HG02973 (cell line): ENCODE measurements around the gene TSPAN3.

Experiments
- ATAC-seq: cut with Tn5 transposase; IDR thresholded peaks from one replicate; pipeline ENCODE4 v1.9.1; 2021; ENCODE audit warnings: moderate library complexity; ENCODE audit not compliant: unreplicated experiment

TSPAN3 gene

DNA sequence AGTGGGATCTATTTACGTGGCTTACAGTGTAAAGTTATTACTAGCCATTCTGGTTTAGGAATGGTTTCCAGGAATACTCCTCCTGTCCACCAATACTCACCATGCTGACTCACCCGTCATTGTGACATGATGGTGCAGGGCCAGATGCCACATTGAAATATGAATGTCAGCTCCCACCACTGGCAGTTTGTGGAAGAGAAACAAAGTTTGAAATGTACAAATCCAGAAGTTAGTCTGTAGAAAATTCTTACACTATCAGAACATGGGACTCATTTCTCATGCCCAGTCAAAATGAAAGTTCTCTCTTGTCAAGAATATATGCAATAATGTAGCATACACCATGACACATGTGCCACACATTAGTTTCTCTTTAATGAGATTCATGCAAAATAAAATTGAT, 14.4 kb upstream of the TSPAN3 start:
- no peak for ATAC-seq

DNA sequence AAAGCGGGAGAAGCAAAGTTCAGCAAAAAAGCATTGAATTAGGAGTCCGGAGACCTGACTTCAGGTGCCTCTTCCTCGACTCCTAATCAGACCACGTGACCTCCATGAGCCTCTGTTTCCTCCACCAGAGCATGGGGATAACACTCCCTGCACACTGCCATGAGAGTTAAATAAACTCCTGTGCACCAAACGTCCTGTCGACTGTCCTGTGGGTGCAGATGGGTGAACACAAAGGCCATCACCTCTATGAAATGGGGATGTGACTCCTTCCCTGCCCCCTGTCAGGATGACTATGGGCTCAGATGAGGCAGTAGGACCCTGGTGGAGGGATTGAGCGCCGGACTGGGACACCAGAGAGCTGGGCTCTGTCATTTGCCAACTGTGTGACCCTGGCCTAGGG, 13.5 kb upstream of the TSPAN3 start:
- no peak for ATAC-seq

- no peak for ATAC-seq
Observed at GRCh38 chr15:77083381-77084160, 12.7 kb upstream of the TSPAN3 start.

- no peak for ATAC-seq
Observed at GRCh38 chr15:77081971-77082370, 11.1 kb upstream of the TSPAN3 start.

- ATAC-seq = no peak
Observed at GRCh38 chr15:77076323-77076915, 5.5 kb upstream of the TSPAN3 start.

DNA sequence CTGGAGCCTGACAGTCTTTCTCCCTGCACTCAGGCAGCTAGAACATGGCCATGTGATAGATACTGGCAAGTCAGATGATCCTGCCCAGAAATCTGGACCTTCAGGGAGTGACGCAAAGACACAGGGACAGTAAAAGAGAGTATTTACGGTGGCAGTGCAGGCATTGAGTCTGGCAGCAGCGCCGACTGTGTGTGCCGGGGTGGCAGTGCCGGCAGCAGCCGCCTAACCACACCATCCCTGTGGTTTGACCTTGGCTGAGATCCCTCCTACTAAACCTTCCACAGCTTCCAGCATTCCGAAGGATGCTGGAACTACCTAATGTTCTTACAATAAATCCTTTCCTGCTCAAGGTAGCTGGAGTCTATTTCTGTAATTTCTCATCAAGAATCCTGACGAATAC, 4.6 kb upstream of the TSPAN3 start:
- no peak for ATAC-seq

- ATAC-seq = no peak
Observed at GRCh38 chr15:77074350-77074749, 3.4 kb upstream of the TSPAN3 start.

GRCh38 chr15:77071305-77072223, 655 bp upstream of the TSPAN3 start:
- no peak for ATAC-seq

DNA sequence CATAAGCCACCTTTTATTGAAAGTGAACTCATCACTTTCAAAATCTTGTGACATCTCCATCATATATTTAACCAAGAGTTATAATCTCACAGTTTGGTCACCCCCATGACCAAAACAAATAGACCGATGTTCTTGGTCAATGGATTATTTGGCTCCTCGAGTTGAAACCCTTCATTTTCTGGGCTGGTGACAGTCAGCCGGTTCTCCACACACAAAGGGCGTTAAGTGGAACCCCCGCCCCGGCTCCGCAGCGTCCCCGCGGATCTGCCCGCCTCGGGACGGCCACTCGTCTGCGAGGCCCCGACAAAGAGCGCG, 772 bp downstream of the TSPAN3 start:
- ATAC-seq = no peak

- ATAC-seq = no peak
Observed at GRCh38 chr15:77069521-77070121, 1.3 kb downstream of the TSPAN3 start.

DNA sequence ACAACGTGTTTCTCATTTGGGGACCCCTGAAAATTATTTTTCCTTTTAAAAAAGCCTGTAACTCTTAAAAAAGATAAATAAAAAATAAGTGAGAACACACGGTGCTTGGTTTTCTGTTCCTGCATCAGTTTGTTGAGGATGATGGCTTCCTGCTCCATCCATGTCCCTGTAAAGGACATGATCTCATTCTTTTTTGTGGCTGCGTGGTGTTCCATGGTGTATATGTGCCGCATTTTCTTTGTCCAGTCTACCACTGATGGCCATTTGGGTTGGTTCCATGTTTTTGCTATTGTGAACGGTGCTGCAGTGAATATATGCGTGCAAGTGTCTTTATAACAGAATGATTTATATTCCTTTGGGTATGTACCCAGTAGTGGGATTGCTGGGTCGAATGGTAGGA, 2.3 kb downstream of the TSPAN3 start:
- no peak for ATAC-seq

DNA sequence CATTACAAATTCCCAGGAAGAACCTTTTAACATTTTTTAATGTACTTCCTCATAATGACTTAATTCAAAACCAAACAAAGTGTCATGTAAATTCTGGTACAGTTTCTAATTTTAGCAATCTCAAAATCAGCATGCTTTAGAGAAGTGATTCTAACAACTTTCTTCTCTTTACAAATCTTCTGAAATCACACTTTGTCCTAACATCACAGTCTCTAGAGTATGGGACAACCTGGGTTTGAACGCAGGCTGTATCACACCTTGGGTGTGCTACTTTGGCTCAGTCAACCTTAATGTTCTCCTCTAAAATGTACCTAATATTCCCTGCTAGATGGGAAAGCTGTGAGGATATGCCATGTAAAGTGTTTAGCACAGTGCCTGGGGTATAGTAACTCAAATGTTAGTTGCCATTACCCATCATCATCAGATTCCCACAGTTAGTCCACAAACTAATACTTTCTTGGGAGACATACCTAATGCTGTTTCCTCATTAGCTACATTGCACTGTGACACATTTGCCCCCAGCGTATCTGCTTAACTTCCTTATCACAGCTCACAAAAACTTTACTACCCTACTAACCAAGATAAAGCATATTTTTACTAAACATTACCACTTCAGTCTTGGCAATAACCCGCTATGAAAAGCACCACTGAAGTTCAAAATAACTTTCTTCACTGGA, 3.1 kb downstream of the TSPAN3 start:
- ATAC-seq = no peak

GRCh38 chr15:77066971-77067690, 3.8 kb downstream of the TSPAN3 start:
- ATAC-seq = no peak

DNA sequence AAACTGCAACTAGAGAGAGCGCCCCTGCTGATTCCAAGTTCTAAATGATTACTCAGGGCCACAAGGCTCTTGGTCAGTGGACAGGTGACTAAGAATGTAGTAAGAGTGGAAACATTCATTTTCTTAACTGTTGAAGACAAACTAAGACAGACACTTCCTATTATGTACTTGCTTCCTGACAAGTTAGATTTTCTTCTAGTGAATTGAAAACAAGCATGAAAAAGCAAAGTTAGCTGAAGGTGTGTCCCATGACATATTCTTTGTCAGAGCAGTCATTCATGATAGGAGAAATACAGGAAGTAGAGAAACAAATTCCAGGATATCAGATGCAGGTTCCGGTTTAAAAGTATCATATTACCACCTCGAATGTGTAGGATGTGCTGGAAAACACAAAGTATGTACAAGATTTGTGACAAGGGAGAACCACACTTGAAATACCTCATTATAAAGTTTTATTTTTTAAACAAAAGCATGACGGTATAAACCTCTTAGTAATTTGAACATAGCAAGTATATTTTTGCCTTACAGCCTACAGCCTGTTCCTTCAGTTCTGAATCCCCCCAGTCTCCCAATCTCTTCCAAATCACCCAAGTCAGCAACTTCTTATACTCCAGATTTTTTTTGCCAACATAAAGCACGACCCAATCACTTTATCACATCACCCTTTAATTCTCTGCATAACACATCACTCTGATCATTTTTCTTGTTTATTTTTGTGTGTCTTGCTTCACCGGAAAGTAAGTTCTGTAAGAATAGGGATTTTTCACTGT, 6.2 kb downstream of the TSPAN3 start:
- ATAC-seq = no peak

- ATAC-seq = no peak
Observed at GRCh38 chr15:77064063-77064462, 6.8 kb downstream of the TSPAN3 start.

DNA sequence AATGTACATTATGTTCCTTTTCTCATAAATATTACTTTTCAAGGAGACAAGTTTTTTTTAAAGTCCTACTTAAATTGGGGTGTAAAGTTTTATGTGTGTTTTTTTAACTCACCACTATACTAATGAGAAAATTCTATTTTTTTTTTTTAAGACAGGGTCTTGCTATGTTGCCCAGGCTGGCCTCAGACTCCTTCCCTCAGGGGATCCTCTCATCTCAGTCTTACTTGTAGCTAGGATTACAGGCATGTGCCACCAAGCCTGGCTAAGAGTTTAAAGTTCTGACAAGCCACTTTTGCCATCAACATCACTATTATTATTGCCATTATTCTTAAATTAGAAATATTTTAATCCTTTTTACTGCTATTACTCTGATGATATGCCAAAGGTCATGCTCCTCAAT, 7.7 kb downstream of the TSPAN3 start:
- no peak for ATAC-seq

- ATAC-seq = no peak
Observed at GRCh38 chr15:77060546-77060945, 10.4 kb downstream of the TSPAN3 start.

DNA sequence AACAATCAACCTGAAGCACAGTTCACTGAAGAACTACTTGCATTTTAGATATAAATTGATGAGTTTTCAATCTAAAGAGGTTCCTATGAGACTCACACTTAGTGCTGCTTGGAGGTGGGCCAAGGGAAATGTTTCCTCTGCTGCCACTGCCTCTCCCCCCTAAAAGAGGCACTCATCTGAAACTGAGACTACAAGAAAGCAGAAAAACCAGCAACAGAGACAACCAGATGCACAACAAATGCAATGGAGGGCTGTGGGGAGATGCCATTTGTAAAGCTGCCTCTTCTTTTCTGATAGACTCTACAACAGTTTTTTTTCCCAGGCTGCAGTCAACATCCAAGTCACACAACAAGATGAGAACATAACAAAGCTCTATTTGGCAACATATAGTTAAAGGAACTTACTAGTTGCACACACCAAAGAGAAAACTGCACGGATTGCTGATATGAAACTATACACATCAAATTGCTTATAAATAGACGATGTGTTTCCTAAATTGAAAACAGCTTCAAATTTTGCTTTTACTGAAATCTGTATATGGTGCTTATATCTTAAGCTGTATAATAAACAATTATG, 11.0 kb downstream of the TSPAN3 start:
- no peak for ATAC-seq

DNA sequence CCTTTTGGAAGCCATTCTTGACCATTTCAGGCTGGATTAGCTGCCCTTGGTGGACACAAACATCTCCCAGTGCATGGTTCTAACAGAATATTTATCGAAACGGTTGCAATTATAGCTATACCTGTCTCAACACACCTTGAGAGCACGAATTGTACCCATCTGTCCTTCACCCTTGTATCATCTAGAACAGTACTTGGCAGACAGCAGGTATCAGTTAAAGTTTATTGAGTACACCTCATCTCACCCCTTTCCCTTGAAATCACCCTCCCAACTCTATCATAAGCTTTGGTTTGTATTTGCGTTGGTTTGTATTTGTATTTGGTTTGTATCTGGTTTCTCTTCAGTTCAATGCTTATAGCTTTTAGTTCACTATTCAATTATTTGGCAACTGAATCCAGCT, 12.4 kb downstream of the TSPAN3 start:
- ATAC-seq = no peak
